GM21619 (cell line): ENCODE measurements around the gene B9D1.

Experiments
- ATAC-seq: cut with Tn5 transposase; IDR thresholded peaks from one replicate; pipeline ENCODE4 v1.9.1; 2021; ENCODE audit not compliant: unreplicated experiment

B9D1 gene

DNA sequence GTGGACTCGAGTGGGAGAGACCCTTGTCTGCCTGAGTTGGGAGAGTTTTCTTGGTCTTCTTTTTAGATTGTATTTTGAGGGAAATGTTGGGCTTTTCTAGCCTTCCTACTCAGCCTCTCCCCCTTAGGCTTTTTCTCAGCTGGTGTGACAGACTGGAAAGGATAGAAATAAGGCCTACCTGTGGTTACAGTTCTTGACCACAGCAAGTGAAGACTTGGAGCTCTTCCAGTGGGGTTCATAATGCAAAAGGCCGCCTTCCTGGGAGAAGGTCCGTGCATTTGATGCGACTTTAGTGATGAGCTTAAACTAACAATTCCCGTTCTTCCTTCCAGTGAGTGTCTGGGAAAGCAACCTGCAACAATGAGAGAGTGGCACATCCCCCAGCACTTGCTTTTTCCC is 56.8 kb downstream of the B9D1 start:
- no peak for ATAC-seq

DNA sequence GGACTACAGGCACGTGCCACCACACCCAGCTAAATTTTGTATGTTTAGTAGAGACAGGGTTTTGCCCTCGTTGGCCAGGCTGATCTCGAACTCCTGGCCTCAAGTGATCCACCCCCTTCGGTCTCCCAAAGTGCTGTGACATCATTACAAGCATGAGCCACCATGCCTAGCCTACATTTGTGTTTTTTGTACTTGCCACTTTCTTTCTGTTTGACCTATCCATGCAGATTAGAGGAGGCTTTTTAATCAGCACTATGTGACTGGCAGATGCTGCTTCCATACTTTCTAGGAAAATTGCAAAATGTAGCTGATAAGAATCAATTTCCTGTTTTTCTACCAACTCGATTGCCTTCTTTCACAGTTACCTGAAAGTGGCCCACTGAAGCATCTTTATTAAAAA is 57.3 kb downstream of the B9D1 start:
- no peak for ATAC-seq

DNA sequence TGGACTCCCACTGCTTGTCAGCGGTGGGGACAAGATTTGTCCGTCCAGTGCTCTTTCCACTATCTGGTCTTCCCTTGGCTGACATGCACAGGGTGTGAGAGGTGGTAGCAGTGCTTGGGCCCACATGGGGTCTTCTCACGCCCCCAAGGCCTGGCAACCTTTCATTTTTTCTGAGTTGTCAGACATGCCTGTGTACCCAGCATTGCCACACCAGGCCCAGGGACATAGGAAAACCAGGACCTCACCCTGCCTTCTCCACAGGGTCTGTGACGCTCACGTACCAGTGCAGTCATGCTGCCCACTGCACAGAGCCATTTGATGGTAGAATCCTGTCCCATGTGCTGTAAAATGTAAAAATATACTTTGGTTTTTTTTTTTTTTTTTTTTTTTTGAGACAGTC is 57.8 kb downstream of the B9D1 start:
- ATAC-seq = no peak

DNA sequence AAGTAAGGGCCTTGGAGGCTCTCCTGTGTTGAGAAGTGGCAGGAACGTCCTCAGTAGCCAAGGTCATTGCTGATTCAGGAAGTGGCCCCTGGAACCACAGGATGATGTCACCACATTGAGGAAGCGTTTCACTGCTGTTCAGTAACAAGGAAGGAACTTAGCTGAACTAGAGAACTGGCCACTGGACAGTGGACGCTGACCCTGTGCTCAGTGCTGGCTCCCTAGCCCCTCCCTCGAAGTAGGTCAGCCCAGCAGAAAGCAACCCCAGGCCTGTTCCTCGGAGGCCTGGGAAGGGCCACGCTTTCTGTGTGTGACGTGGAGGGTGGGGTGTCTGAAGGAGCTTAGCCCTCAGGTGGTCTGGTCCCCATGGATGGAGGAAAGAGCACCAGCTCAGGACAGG is 58.3 kb downstream of the B9D1 start:
- ATAC-seq = no peak

DNA sequence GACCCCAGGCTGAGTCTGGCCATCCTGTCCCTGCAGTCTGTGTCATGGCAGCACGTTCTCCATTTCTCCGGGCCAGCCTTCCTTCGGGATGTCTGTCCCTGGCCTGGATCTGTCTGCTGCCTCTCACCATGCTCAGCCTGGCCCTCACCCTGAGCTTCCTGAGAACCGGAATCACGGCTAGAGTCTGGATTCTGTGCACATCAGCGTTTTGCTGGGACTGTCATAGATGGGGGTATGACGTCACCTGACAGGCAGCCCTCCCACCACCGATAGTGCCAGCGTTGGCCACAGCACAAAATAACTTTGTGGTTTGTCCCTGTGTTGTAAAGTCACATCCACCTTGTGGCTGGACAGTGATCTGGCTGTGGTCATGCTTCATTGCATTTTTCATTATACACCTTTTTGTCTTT is 59.2 kb downstream of the B9D1 start:
- no peak for ATAC-seq

DNA sequence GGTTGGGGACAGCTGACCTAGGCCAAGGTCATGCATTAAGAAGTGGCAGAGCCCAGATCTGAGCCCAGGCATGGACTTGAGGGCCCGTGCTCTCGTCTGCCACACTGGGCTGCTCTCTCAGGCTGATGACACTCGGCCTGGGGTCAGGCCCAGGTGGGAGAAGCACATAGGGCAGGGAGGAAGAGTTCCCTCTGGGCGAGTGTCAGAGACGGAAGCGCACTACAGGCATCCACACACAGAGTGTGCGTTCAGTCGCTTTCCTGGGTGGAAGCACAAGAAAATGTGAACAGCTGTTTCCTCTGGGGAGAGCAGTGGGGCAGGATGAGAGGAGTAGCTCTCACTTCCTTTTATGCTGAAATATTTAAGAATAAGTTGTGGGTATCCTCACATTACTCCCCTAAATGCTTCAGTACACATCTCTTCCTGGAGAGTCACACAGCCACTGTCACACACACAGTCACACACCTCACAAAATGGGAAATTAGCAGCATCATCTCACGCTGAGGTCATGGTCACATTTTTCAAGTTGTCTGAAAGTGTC is 59.7 kb downstream of the B9D1 start:
- no peak for ATAC-seq

DNA sequence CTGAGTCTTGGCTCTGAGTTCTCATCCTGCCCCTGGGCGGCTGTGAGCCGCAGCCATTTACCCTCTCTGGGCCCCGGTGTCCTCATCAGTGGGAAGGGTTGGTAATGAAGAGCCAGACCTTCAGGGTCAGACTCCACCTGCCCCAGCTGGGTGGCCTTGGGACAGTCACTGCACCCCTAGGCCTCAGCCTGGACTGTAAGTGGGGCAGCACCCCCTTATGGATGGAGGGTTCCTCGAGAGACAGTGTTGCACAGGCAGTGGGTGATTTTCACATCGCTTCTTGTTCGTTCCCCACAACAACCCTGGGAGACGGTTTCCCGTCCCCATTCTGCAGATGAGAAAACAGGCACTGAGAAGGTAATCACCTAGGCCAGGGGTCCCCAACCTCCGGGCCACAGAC is 60.5 kb downstream of the B9D1 start:
- no peak for ATAC-seq

DNA sequence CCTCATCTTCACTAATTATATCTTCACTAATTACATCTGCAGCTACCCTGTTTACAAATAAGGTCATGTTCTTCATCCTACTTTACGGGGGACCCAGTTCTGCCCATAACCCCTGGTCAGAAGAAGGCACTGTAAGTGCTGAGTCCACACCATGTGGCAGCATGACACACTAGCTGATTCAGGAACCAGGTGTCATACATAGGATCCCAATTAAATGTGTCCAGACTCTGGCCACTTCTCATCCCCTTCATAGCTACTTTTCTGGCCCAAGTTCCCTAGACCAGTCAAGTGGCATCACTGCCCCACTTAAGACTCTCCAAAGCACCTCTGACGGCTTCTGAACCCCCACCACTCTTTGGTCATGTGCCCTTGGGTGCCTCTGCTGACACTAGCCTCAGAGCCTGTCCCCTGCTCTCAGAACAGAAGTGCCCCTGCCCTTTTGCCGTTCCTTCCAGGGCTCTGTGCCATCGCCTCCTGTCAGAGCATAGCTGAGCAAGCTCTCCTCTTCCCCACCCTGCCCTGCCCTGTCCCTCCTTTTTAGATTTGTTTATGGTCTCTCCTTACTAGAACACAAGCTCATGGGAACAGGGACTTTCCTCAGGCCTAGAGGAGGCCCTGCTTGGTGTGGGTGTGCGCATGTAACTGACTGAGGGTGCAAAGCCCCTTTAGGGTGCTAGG is 61.1 kb downstream of the B9D1 start:
- no peak for ATAC-seq

DNA sequence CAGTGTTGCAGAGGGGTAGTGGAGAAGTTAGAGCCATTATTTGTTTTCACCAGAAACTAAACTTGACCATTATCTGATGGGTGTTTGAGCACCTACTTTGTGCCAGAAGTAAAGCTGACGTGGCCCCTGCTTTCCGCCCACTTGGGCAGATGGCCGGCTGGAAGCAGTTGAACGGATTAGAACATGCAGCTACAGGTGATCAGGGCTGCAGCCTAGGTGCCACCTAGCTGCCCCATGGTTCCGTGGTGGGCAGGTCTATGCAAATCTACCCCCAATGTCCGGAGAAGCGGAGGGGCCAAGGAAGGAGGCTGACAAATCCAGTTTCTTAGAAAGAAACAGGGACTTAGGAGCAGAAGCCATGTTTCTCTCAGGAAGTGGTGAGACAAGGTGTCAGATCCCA is 62.7 kb downstream of the B9D1 start:
- no peak for ATAC-seq

DNA sequence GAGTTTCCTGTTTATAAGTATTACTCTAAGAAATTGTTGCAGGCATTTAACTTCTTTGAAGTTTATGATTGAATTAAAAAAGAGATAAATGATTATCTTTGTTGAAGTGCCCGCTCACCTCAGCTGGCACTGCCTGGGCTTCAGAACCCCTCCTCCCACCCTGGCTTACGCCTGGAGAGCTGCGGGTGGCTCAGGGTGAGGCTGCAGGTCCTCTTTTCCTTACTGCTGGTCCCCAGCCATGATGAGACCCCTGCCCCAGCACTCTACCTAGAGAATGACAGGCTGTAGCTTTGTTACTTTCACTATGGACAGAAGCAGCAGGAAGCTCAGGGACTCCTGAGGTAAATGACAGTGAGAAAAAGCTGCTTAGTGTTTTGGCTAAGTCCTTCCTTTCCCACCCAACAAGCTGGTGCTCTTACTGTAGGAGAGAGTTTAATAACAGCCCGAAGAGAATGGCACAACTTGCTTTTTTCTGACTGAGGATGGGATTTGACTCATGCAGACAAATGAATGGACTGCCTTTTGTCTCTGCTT is 63.2 kb downstream of the B9D1 start:
- no peak for ATAC-seq

DNA sequence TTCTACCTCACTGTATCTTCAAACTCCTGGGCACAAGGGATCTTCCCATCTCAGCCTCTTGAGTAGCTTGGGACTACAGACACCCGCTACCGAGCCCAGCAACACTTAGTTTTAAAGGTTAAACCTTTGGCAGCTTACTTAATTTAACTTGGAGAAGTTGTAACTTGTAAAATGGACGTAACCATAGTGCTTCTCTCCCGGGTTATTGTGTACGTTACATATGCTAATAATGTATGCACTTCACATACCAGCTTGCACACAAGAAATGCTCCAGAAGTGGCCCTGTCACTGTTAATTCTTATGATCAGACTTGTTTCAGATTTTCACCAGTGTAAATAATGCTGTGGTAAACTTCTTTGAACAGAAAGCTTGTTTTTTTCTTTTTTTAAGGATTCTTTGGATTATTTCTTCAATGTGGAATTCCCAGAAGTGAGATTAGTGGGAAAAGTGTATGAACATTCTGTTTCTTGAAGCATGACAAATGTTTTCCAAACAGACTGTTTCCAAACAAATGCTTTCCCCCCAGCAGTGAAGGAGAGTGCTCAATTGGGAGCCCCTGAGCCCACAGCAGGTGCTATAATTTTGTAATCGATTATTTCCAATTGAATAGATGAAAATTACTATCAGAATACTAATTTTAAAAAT is 63.8 kb downstream of the B9D1 start:
- no peak for ATAC-seq

DNA sequence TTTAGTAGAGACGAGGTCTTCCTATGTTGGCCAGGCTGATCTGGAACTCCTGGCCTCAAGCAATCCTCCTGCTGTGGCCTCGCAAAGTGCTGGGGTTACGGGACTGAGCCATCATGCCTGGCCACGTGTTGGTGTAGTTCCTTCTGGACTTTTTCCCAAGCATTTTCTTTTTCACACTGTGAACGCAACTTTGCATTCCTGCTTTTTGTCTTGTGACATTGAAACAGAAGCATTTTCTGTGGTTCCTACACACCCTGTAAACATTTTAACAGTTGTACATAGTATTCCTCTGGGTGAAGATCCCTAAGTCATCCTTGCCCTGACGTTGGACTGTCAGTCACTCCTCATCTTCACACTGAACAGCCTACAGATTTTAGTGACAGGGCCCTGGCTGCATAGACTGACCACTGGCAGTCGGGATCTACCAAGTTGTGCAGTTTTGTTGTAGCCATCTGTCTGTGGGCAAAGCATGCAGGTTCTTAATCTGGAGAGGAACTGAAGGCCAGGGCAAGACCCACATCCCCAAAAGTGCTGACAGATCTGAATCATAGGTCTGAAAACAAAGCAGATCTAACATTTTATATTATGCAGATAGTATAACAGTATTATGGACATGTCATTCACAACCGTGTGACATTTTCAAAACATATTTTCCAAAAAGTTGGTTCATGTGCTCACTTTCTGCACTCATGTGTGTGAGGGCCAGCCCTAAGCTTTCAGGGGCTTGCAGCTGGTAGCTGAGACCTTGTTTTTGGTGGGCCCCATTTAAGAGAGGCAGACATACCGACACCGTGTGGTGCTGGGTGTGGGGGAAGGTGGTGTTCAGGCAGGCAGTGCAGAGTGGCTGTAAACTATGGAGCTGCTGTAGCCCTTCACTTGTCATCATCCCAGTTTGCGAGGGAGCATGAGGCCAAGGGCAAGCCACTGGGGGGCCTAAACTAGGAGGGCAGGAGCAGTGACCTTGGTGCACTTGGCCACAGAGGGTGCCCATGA is 65.4 kb downstream of the B9D1 start:
- ATAC-seq = no peak

DNA sequence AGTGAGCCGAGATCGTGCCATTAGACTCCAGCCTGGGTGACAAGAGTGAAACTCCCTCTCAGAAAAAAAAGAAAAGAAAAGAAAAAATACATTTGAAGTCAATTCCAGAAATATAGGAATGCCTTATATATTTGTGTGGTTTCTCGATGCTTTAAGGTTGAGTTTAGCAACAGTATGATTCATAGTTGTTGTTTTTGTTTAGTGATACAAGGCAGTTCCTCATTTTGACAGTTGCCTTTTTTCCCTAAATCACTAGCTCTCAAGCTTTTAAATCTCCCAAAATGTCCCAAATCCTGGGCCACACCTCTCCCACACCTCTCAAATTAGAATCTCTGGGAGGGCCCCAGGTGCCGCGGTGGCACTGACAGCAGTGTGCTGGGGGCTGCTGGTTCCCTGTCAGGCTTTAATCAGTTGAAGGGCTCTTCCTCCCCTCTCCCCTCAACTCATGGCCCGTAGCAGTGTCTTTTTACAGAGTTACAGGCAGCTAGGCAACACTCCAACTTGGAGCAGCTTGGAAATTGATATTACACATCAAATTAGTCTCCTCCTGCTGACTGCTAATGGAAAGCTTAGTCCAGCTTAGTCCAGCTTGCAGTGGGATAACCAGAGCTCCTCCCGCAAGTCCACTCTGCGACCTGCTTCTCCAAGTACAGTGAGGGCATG is 66.9 kb downstream of the B9D1 start:
- ATAC-seq = no peak

DNA sequence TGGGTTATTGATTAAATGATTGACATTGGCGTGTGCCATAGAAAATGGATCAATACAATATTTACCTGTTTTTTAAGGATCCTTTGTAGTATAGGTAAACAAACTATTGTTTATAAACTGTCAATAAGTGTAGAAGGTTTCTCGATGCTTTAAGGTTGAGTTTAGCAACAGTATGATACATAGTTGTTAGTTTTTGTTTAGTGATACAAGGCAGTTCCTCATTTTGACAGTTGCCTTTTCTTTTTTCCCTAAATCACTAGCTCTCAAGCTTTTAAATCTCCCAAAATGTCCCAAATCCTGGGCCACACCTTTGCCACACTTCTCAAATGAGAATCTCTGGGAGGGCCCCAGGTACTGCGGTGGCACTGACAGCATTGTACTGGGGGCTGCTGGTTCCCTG is 68.1 kb downstream of the B9D1 start:
- ATAC-seq = no peak
